ENCODE measurements around the gene TIMM10B.
"Not testable (repeated sequence)": the region's sequence is repeated elsewhere in the genome, so short reads cannot be mapped to it uniquely, and the experiment has no call there.

TIMM10B gene

GRCh38 chr11:6498544-6498943, 17.2 kb downstream of the TIMM10B start:
- no peak overlapping the region for H3K4me3 ChIP-seq (ENCODE audit: low read depth in 1 of 2, low read length in 2 of 2)
- no peak overlapping the region for H3K9ac ChIP-seq (ENCODE audit: low read depth in 1 of 2, low read length in 2 of 2)
- peaks cover 4 to 28% of the 10 kb centered on the region in 2 donors for H3K36me3 ChIP-seq (ENCODE audit: control insufficient read depth in 1 of 2, insufficient read depth in 2 of 2, low read length in 2 of 2)
- H3K4me1 ChIP-seq (ENCODE audit: control insufficient read depth in 1 of 2, insufficient read depth in 2 of 2, low read length in 2 of 2) = peaks cover 0 to 5% of the 10 kb centered on the region in 2 donors
- no peak overlapping the region for H3K27ac ChIP-seq (ENCODE audit: low read depth, low read length)
- H3K9me3 ChIP-seq (ENCODE audit: control insufficient read depth in 1 of 2, low read length in 2 of 2) = no peaks in the 10 kb centered on the region
- no peaks in the 10 kb centered on the region for H3K27me3 ChIP-seq (ENCODE audit: control insufficient read depth in 1 of 2, insufficient read depth in 2 of 2, low read length in 2 of 2)

DNA sequence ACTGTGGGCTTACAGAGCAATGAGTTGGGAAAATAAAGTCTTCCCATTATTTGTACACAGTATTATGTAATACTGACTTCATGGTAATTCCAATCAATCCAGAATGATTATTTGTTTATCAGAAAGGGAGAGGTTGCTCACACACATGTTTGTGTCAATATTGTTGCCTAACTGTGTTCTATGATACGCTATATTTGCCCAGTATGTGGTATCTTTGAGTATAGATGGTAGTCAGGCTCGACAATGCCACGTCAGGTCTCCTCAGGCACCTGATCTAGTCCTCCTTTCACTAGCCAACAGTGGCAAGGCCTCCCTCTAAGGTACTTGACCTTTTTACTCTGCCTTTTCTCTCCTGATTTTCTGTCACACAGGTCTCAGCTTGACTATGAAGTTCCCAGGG, 21.1 kb downstream of the TIMM10B start:
- Histone ChIP-seq H3K27me3 (ENCODE audit: control insufficient read depth in 1 of 2, insufficient read depth in 2 of 2, low read length in 2 of 2) (no peaks in the 10 kb centered on the region), H3K36me3 (ENCODE audit: control insufficient read depth in 1 of 2, insufficient read depth in 2 of 2, low read length in 2 of 2) (peaks cover 4 to 27% of the 10 kb centered on the region in 2 donors), H3K9me3 (ENCODE audit: control insufficient read depth in 1 of 2, low read length in 2 of 2) (no peaks in the 10 kb centered on the region), H3K4me3 (ENCODE audit: low read depth in 1 of 2, low read length in 2 of 2) (no peak overlapping the region), H3K9ac (ENCODE audit: low read depth in 1 of 2, low read length in 2 of 2) (no peak overlapping the region), H3K27ac (ENCODE audit: low read depth, low read length) (no peak overlapping the region), H3K4me1 (ENCODE audit: control insufficient read depth in 1 of 2, insufficient read depth in 2 of 2, low read length in 2 of 2) (peaks cover 0 to 5% of the 10 kb centered on the region in 2 donors)

GRCh38 chr11:6504166-6504565, 22.9 kb downstream of the TIMM10B start:
- Histone ChIP-seq H3K27me3 (ENCODE audit: control insufficient read depth in 1 of 2, insufficient read depth in 2 of 2, low read length in 2 of 2) (no peaks in the 10 kb centered on the region), H3K27ac (ENCODE audit: low read depth, low read length) (no peak overlapping the region), H3K9ac (ENCODE audit: low read depth in 1 of 2, low read length in 2 of 2) (no peak overlapping the region), H3K4me3 (ENCODE audit: low read depth in 1 of 2, low read length in 2 of 2) (no peak overlapping the region), H3K4me1 (ENCODE audit: control insufficient read depth in 1 of 2, insufficient read depth in 2 of 2, low read length in 2 of 2) (no peaks in the 10 kb centered on the region), H3K36me3 (ENCODE audit: control insufficient read depth in 1 of 2, insufficient read depth in 2 of 2, low read length in 2 of 2) (peaks cover 0 to 11% of the 10 kb centered on the region in 2 donors), H3K9me3 (ENCODE audit: control insufficient read depth in 1 of 2, low read length in 2 of 2) (no peaks in the 10 kb centered on the region)

DNA sequence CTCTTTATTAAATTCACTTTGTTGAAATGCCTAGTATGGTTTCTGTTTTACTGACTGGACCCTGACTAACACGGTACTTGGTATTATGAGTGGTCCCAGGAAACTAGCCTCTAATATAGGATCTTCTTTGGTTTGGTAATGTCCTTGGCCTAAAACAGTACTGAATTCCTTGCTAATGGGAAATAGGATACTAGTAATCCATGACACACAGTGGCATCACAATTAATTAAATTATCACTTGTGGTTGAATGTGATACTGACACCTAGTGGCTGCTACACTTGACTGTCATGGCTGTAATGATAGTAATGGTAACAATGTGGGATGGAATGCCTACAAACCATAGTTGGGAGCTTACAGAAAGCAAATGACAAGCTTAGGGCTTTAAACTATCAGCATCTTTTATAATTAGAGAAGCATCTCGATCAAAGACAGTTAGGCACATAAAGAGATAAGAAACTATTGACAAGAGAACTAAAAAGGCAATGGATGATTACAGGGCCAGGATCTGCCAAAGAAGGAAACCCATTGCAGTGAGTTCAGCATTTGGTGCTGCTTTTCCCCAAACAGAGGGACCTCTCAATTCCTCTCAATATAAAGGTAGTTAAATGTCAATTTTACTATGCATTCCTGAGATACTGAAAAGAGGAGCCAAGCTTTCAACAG, 24.4 kb downstream of the TIMM10B start:
- Histone ChIP-seq H3K4me1 (ENCODE audit: control insufficient read depth in 1 of 2, insufficient read depth in 2 of 2, low read length in 2 of 2) (no peaks in the 10 kb centered on the region), H3K4me3 (ENCODE audit: low read depth in 1 of 2, low read length in 2 of 2) (no peak overlapping the region), H3K27ac (ENCODE audit: low read depth, low read length) (no peak overlapping the region), H3K9ac (ENCODE audit: low read depth in 1 of 2, low read length in 2 of 2) (no peak overlapping the region), H3K36me3 (ENCODE audit: control insufficient read depth in 1 of 2, insufficient read depth in 2 of 2, low read length in 2 of 2) (peaks cover 0 to 11% of the 10 kb centered on the region in 2 donors), H3K27me3 (ENCODE audit: control insufficient read depth in 1 of 2, insufficient read depth in 2 of 2, low read length in 2 of 2) (no peaks in the 10 kb centered on the region), H3K9me3 (ENCODE audit: control insufficient read depth in 1 of 2, low read length in 2 of 2) (no peaks in the 10 kb centered on the region)

GRCh38 chr11:6516865-6517264, 35.6 kb downstream of the TIMM10B start:
- Histone ChIP-seq H3K36me3 (ENCODE audit: control insufficient read depth in 1 of 2, insufficient read depth in 2 of 2, low read length in 2 of 2) (peaks cover 5 to 21% of the 10 kb centered on the region in 2 donors), H3K27me3 (ENCODE audit: control insufficient read depth in 1 of 2, insufficient read depth in 2 of 2, low read length in 2 of 2) (no peaks in the 10 kb centered on the region), H3K9me3 (ENCODE audit: control insufficient read depth in 1 of 2, low read length in 2 of 2) (no peaks in the 10 kb centered on the region), H3K27ac (ENCODE audit: low read depth, low read length) (no peak overlapping the region), H3K4me1 (ENCODE audit: control insufficient read depth in 1 of 2, insufficient read depth in 2 of 2, low read length in 2 of 2) (no peaks in the 10 kb centered on the region), H3K9ac (ENCODE audit: low read depth in 1 of 2, low read length in 2 of 2) (no peak overlapping the region), H3K4me3 (ENCODE audit: low read depth in 1 of 2, low read length in 2 of 2) (no peak overlapping the region)

- Histone ChIP-seq H3K27ac (ENCODE audit: low read depth, low read length) (no peak overlapping the region), H3K27me3 (ENCODE audit: control insufficient read depth in 1 of 2, insufficient read depth in 2 of 2, low read length in 2 of 2) (no peaks in the 10 kb centered on the region), H3K4me1 (ENCODE audit: control insufficient read depth in 1 of 2, insufficient read depth in 2 of 2, low read length in 2 of 2) (no peaks in the 10 kb centered on the region), H3K9me3 (ENCODE audit: control insufficient read depth in 1 of 2, low read length in 2 of 2) (no peaks in the 10 kb centered on the region), H3K36me3 (ENCODE audit: control insufficient read depth in 1 of 2, insufficient read depth in 2 of 2, low read length in 2 of 2) (peaks cover 5 to 13% of the 10 kb centered on the region in 2 donors), H3K4me3 (ENCODE audit: low read depth in 1 of 2, low read length in 2 of 2) (no peak overlapping the region), H3K9ac (ENCODE audit: low read depth in 1 of 2, low read length in 2 of 2) (no peak overlapping the region)
Measured at GRCh38 chr11:6520265-6520664, 39.0 kb downstream of the TIMM10B start.

- H3K36me3 ChIP-seq (ENCODE audit: control insufficient read depth in 1 of 2, insufficient read depth in 2 of 2, low read length in 2 of 2) = peaks cover 5 to 13% of the 10 kb centered on the region in 2 donors
- not testable (repeated sequence) for H3K9me3 ChIP-seq (ENCODE audit: control insufficient read depth in 1 of 2, low read length in 2 of 2); H3K4me1 ChIP-seq (ENCODE audit: control insufficient read depth in 1 of 2, insufficient read depth in 2 of 2, low read length in 2 of 2); H3K9ac ChIP-seq (ENCODE audit: low read depth in 1 of 2, low read length in 2 of 2); H3K27me3 ChIP-seq (ENCODE audit: control insufficient read depth in 1 of 2, insufficient read depth in 2 of 2, low read length in 2 of 2); H3K4me3 ChIP-seq (ENCODE audit: low read depth in 1 of 2, low read length in 2 of 2); H3K27ac ChIP-seq (ENCODE audit: low read depth, low read length)
Measured at GRCh38 chr11:6521946-6522345, 40.6 kb downstream of the TIMM10B start.

- H3K4me1 ChIP-seq (ENCODE audit: control insufficient read depth in 1 of 2, insufficient read depth in 2 of 2, low read length in 2 of 2) = no peaks in the 10 kb centered on the region
- no peaks in the 10 kb centered on the region for H3K27me3 ChIP-seq (ENCODE audit: control insufficient read depth in 1 of 2, insufficient read depth in 2 of 2, low read length in 2 of 2)
- H3K4me3 ChIP-seq (ENCODE audit: low read depth in 1 of 2, low read length in 2 of 2) = no peak overlapping the region
- no peak overlapping the region for H3K27ac ChIP-seq (ENCODE audit: low read depth, low read length)
- no peak overlapping the region for H3K9ac ChIP-seq (ENCODE audit: low read depth in 1 of 2, low read length in 2 of 2)
- H3K36me3 ChIP-seq (ENCODE audit: control insufficient read depth in 1 of 2, insufficient read depth in 2 of 2, low read length in 2 of 2) = peaks cover 5 to 13% of the 10 kb centered on the region in 2 donors
- H3K9me3 ChIP-seq (ENCODE audit: control insufficient read depth in 1 of 2, low read length in 2 of 2) = no peaks in the 10 kb centered on the region
Measured at GRCh38 chr11:6523253-6523652, 42.0 kb downstream of the TIMM10B start.

DNA sequence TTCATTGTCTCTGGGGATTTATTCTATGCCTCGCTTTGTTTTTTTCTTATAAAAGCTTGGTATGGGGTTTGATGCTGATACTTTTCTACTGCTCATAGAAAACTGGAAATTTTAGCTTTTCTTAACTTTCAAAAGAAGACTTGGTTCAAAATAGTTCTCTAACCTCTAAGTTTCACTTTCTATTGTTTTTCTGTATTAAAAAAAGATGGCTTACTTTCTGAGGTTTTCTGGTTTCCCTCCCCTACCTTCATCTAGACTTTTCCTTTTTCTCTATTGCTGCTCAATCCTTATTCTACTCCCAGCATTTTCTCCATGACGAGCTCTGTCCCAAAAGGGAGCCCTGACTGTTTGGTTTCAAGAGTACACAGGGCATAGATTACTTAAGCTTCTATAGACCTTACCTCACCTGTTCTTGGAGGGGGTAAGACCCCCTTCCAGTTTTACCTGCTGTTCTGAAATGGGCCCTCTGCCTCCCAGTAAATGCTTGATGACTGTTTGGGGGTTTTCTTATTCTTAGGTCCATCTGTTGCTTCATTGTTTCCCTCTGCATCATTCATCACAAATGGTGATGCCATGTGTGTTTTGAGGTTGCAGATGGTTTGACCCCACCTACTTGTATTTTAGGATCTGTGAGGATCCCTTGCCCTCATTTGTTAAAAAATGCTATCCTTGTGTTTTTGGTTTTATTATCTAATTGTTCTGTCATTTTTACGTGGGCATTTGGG, 45.3 kb downstream of the TIMM10B start:
- Histone ChIP-seq H3K9me3 (ENCODE audit: control insufficient read depth in 1 of 2, low read length in 2 of 2) (no peaks in the 10 kb centered on the region), H3K4me1 (ENCODE audit: control insufficient read depth in 1 of 2, insufficient read depth in 2 of 2, low read length in 2 of 2) (no peaks in the 10 kb centered on the region), H3K4me3 (ENCODE audit: low read depth in 1 of 2, low read length in 2 of 2) (no peak overlapping the region), H3K9ac (ENCODE audit: low read depth in 1 of 2, low read length in 2 of 2) (no peak overlapping the region), H3K27ac (ENCODE audit: low read depth, low read length) (no peak overlapping the region), H3K27me3 (ENCODE audit: control insufficient read depth in 1 of 2, insufficient read depth in 2 of 2, low read length in 2 of 2) (no peaks in the 10 kb centered on the region), H3K36me3 (ENCODE audit: control insufficient read depth in 1 of 2, insufficient read depth in 2 of 2, low read length in 2 of 2) (peaks cover 7% of the 10 kb centered on the region in 2 donors)

GRCh38 chr11:6529266-6529665, 48.0 kb downstream of the TIMM10B start:
- H3K36me3 ChIP-seq (ENCODE audit: control insufficient read depth in 1 of 2, insufficient read depth in 2 of 2, low read length in 2 of 2) = peaks cover 7 to 14% of the 10 kb centered on the region in 2 donors
- no peaks in the 10 kb centered on the region for H3K4me1 ChIP-seq (ENCODE audit: control insufficient read depth in 1 of 2, insufficient read depth in 2 of 2, low read length in 2 of 2)
- no peak overlapping the region for H3K9ac ChIP-seq (ENCODE audit: low read depth in 1 of 2, low read length in 2 of 2)
- H3K4me3 ChIP-seq (ENCODE audit: low read depth in 1 of 2, low read length in 2 of 2) = no peak overlapping the region
- no peak overlapping the region for H3K27ac ChIP-seq (ENCODE audit: low read depth, low read length)
- no peaks in the 10 kb centered on the region for H3K9me3 ChIP-seq (ENCODE audit: control insufficient read depth in 1 of 2, low read length in 2 of 2)
- no peaks in the 10 kb centered on the region for H3K27me3 ChIP-seq (ENCODE audit: control insufficient read depth in 1 of 2, insufficient read depth in 2 of 2, low read length in 2 of 2)
